ENCODE results near the gene BRSK2.

- TF ChIP-seq, protein P1, sequence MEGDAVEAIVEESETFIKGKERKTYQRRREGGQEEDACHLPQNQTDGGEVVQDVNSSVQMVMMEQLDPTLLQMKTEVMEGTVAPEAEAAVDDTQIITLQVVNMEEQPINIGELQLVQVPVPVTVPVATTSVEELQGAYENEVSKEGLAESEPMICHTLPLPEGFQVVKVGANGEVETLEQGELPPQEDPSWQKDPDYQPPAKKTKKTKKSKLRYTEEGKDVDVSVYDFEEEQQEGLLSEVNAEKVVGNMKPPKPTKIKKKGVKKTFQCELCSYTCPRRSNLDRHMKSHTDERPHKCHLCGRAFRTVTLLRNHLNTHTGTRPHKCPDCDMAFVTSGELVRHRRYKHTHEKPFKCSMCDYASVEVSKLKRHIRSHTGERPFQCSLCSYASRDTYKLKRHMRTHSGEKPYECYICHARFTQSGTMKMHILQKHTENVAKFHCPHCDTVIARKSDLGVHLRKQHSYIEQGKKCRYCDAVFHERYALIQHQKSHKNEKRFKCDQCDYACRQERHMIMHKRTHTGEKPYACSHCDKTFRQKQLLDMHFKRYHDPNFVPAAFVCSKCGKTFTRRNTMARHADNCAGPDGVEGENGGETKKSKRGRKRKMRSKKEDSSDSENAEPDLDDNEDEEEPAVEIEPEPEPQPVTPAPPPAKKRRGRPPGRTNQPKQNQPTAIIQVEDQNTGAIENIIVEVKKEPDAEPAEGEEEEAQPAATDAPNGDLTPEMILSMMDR (conservative IDR thresholded peaks at IDR 0.05 in 1 of 2, IDR thresholded peaks at IDR 0.05 in 1 of 2; ENCODE audit: extremely low read depth in 1 of 2, insufficient read depth in 1 of 2, low read depth in 1 of 2, low read length in 2 of 2), result no peak
- TF ChIP-seq EZH2 (IDR thresholded peaks at IDR 0.05; ENCODE audit: borderline replicate concordance, low read length), result no peak
Measured at GRCh38 chr11:1444823-1445422, 55.2 kb downstream of the BRSK2 start.
